22Rv1 (cell line): ENCODE results near the gene RFTN1.

Experiments
- H3K27ac ChIP-seq: fragments of 450-650 bp; 2 replicates; pipeline ENCODE4 v1.5.1; 2017
- CTCF ChIP-seq: fragments of 450-650 bp; IDR thresholded peaks from 2 replicates; pipeline ENCODE4 v1.5.1; 2017; ENCODE audit warnings: mild to moderate bottlenecking
- ZFX ChIP-seq: fragments of 450-650 bp; IDR thresholded peaks from 2 replicates; pipeline ENCODE4 v1.6.1; 2017; ENCODE audit warnings: antibody characterized with exemption, borderline replicate concordance

Gene RFTN1

GRCh38 chr3:16432714-16433113 lies 80.8 kb downstream of the RFTN1 start:
- TF ChIP-seq ZFX (no peak), CTCF (no peak)
- H3K27ac ChIP-seq = no peak overlapping the region

DNA sequence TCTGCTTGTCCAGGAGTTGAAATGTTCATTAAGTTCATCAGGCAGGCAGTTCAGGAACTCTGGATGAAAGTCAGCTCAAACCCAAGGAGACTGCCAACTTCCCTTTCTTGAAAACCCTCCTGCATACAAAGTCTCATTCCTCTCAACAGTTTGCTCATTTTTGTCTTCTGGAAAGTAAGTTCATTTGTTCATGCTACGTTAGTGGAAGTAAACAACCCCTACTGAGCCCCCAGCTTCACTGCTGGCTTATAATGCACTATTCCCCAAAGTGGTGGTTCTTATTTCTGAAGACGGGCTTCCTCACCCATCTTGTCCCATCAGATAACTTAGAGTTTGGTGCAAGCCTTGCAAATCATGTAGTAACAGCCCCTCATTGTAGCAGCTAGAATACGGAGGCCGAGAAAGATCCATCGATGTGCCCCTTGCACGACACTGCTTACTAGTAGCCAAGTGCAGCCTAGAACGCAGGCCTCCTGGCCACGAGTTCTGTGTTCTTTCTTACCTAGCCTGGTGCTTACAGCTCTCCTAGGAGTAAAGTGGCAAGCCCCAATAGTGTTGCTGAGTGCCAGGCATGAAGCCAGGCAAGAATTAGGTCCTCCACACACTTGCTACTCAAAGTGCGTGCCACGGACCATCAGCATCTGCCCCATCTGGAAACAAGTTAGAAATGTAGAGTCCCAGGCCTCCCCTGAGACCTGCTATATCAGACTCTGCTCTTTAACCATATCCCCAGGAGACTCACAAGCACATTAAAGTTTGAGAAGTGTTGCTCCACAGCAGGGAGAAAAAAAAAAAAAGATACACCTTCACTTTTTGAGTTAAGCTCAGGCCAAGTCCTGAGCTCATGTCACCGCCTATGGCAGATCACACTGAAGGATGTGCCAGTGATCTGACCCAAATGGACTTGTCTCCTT lies 82.5 kb downstream of the RFTN1 start:
- TF ChIP-seq CTCF (no peak), ZFX (no peak)
- no peak overlapping the region for H3K27ac ChIP-seq

GRCh38 chr3:16429086-16429485 lies 84.4 kb downstream of the RFTN1 start:
- H3K27ac ChIP-seq = no peak overlapping the region
- TF ChIP-seq CTCF (no peak), ZFX (no peak)

DNA sequence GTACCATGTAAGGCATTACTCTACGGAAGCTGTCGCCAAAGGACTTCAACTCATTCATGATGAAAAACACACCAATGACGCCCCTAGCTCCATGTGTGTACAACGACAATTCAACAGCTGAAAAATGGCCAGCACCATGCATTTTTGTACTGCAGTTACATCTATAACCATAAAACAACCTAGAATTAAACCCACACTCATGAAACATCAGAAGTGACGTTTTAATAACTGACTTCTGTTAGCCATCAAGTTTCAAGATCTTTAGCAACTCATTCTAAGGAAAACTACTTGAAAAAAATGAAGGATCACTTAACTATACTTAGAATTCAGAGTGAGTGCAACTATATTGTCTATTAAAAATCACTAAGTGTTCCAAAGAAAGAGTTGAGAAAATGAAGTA lies 84.9 kb downstream of the RFTN1 start:
- H3K27ac ChIP-seq = no peak overlapping the region
- TF ChIP-seq CTCF = no peak
- TF ChIP-seq ZFX = no peak

DNA sequence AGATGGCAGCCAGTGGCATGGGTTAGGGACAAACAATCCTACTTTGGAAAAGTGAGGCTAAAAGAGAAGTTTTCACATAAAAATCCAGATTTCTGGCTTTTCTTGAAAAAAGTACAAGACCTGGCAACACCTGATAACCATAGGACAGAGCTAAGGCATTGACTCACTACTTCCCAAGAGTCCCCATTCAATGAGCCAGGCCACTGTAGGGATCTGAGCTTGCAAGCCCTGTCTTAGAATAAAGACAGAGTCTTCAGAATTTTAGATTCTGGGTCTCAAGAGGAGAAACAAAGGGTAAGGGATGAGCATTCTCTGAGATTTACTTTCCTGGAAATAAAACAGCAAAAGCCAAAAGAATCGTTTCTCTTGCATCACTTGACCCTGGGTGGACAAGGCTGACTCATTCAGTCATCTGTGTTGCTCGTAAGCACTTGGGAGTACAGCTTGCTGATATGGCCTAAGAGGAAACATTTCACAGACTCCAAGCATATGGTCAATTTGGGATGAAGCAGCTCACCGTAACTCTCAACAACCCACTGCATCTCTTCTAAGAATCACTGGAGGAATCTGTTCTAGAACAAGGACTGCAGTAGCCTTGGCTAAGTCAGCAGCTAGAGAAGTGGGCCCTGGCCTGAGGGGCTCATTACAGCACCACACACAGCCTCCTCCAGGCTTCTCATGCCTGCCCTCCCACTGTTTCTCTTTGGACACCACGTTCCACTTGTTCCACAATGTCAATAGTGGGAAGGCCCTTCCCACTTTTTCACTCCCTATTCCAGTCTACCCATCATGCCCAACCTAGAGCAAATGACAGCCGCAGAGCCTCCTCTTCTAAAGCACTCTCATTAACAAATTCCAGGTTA lies 86.2 kb downstream of the RFTN1 start:
- no peak overlapping the region for H3K27ac ChIP-seq
- TF ChIP-seq ZFX (no peak), CTCF (no peak)

- no peak overlapping the region for H3K27ac ChIP-seq
- no peak for TF ChIP-seq ZFX
- no peak for TF ChIP-seq CTCF
Measured at GRCh38 chr3:16426665-16427064, 86.8 kb downstream of the RFTN1 start.

DNA sequence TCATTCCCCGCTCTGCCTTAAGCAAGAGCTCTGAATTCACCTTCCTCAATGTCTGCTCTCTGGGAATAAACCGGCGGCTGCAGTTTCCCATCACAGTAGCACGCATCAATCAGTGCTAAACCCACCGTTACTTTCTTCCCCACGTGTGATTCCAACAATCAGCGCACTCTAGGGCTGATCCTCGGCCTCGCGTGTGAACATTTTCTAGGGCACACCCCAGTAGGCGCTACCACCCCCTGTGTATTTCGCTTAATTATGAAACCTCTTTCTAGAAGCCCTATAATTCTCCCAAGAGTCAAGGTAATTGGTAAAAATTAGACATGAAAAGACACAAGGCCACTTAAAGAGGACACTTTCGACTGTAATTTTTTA lies 87.5 kb downstream of the RFTN1 start:
- H3K27ac ChIP-seq = no peak overlapping the region
- TF ChIP-seq ZFX (no peak), CTCF (no peak)
